Thyroid gland (tissue), 4 donors: ENCODE data around the gene MROH7. TPM values are rescaled to one million over a fixed set of nuclear protein-coding genes. Genes with fewer than 3 reads are reported as not detected.

Experiments used
- DNase-seq, 2 donors: peaks; one replicate each; pipeline ENCODE4 v3.0.0-alpha.2; 2019
- H3K27ac ChIP-seq, 3 donors: fragments of 200-600 bp; sonication (generic); 1 replicate in 2 of 3; 2 replicates in 1 of 3; pipeline ENCODE4 v1.5.1; 2016 to 2019; ENCODE audit warnings: mild to moderate bottlenecking in 1 of 3, moderate library complexity in 1 of 3
- H3K27me3 ChIP-seq: fragments of 200-600 bp; sonication (generic); one replicate; pipeline ENCODE4 v1.5.1; 2019
- H3K36me3 ChIP-seq, 2 donors: fragments of 200-600 bp; sonication (generic); one replicate each; pipeline ENCODE4 v1.5.1; 2016 to 2019
- H3K4me1 ChIP-seq, 2 donors: fragments of 200-600 bp; sonication (generic); one replicate each; pipeline ENCODE4 v1.5.1; 2017 to 2019
- H3K4me3 ChIP-seq, 3 donors: fragments of 200-600 bp; sonication (generic); replicated peaks in 1 of 3; 1 replicate in 2 of 3; 2 replicates in 1 of 3; pipeline ENCODE4 v1.5.1; 2016; ENCODE audit warnings: mild to moderate bottlenecking in 1 of 3
- H3K9me3 ChIP-seq: fragments of 200-600 bp; sonication (generic); one replicate; pipeline ENCODE4 v1.5.1; 2017
- CTCF ChIP-seq, 6 experiments: fragments of 200-600 bp in 3 of 6; fragments of 450-650 bp in 3 of 6; sonication (generic) in 3 of 6; IDR thresholded peaks; one replicate each; pipeline ENCODE4 v1.5.1; 2016 to 2019; ENCODE audit warnings: antibody characterized with exemption in 6 of 6, mild to moderate bottlenecking in 2 of 6, inconsistent platforms in 1 of 6, moderate library complexity in 1 of 6
- POLR2A ChIP-seq, 2 donors: fragments of 450-650 bp; IDR thresholded peaks; one replicate each; pipeline ENCODE4 v1.6.1; 2017; ENCODE audit warnings: antibody characterized with exemption in 2 of 2, mild to moderate bottlenecking in 2 of 2, moderate library complexity in 1 of 2
- WGBS, 2 donors: methylation state at CpG; one replicate each; pipeline ENCODE4 v1.1.5; 2017; 5-methylcytosine and 5-hydroxymethylcytosine counted together
- intact Hi-C: fragments of 100-400 bp; cut with DNase I; formaldehyde crosslinking; loops from one replicate; pipeline ENCODE4 v1.15.1; 2023
- total RNA-seq, 4 donors: library from RNA; depleted of rRNA; stranded (reverse); fragments of >200 nt; gene quantifications; one replicate each; pipeline ENCODE4 v1.2.3, GENCODE V29; 2016

The MROH7 gene
- total RNA-seq, 4 donors from 2014 or later: 16.7 to 24.1 (median 20.8) TPM

DNA sequence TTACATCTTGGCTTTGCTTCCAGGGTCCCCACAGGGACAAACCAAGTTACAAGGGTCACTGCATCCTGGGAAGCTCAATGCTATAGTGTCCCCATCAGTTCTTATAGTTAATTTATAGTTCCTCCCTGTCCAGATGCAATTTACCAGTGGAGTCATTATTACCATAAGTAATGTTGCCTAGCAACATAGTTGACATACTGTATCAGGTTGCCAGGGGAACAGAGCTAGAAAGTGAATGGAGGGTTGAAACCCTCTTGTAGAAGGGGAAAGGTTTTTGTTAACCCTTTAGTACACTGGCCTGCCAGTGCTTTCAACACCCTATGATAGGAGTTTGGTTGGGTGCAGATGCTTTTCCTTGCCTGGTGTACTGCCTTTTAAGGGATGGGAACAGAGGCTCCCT is 39.8 kb downstream of the MROH7 start:
- no peaks in the 10 kb centered on the region for H3K4me1 ChIP-seq
- DNase-seq: no peak
- no peak overlapping the region for H3K27ac ChIP-seq
- intact Hi-C loops: no loop called here
- TF ChIP-seq CTCF (IDR thresholded peaks at IDR 0.05) (no peak), POLR2A (IDR thresholded peaks at IDR 0.05) (no peak)
- no peak overlapping the region for H3K4me3 ChIP-seq
- H3K27me3 ChIP-seq: no peaks in the 10 kb centered on the region
- H3K9me3 ChIP-seq: no peaks in the 10 kb centered on the region
- H3K36me3 ChIP-seq: peaks cover 0 to 3% of the 10 kb centered on the region in 2 donors

DNA sequence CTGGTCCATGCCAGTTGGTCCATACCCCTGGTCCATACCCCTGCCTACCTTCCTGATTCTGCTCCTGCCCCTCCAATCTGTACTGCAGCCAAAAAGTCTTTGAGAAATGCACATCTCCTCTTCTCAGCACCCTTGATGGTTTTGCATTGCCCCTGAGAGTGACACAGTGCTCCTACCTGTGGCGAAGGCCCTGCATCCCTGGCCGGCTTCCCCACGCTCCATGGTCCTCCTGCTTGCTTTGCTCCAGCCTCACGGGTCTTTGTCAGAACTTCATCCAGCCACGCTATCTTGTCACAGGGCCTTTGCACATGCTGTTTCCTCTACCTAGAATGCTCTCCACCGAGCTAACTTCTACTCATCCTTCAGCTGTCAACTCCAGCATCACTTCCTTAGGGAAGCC is 41.9 kb downstream of the MROH7 start:
- H3K9me3 ChIP-seq: no peaks in the 10 kb centered on the region
- no peak overlapping the region for H3K27ac ChIP-seq
- no peak overlapping the region for H3K4me3 ChIP-seq
- H3K27me3 ChIP-seq: no peaks in the 10 kb centered on the region
- intact Hi-C loops: no loop called here
- TF ChIP-seq POLR2A (IDR thresholded peaks at IDR 0.05): no peak
- no peak for TF ChIP-seq CTCF (IDR thresholded peaks at IDR 0.05)
- 88 to 97% methylated on average over 6 of the region's 6 CpGs for WGBS, 2 donors
- DNase-seq: no peak
- no peaks in the 10 kb centered on the region for H3K4me1 ChIP-seq
- H3K36me3 ChIP-seq: peaks cover 0 to 3% of the 10 kb centered on the region in 2 donors

GRCh38 chr1:54685335-54685905 is 43.8 kb downstream of the MROH7 start:
- TF ChIP-seq CTCF (IDR thresholded peaks at IDR 0.05) (no peak), POLR2A (IDR thresholded peaks at IDR 0.05) (no peak)
- Histone ChIP-seq H3K4me3 (no peak overlapping the region), H3K27me3 (no peaks in the 10 kb centered on the region), H3K36me3 (peaks cover 0 to 3% of the 10 kb centered on the region in 2 donors), H3K4me1 (no peaks in the 10 kb centered on the region), H3K9me3 (no peaks in the 10 kb centered on the region), H3K27ac (no peak overlapping the region)
- DNase-seq: no peak
- intact Hi-C loops: no loop called here
- WGBS, 2 donors: 93 to 98% methylated on average over 4 of the region's 4 CpGs

DNA sequence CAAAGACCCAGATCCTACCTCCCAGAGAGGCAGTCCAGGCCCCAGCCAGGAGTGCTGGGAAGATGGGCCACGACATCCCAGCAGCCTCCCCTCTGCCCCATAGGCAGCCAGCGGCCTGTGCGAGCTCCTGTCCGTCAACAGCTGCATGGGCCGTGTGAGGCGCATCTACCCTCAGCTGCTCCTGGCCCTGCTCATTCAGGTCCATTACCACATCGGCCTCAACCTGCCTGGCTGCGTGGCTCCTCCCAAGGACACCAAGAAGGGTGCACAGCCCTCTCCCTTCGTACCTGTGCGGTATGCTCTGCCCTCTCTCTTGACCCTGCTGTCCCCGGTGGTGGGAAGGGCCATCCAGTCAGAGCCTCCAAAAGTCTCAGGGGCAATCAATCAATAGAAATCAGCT is 44.6 kb downstream of the MROH7 start:
- H3K36me3 ChIP-seq: peaks cover 0 to 3% of the 10 kb centered on the region in 2 donors
- TF ChIP-seq POLR2A (IDR thresholded peaks at IDR 0.05): no peak
- TF ChIP-seq CTCF (IDR thresholded peaks at IDR 0.05): no peak
- no peak for DNase-seq
- 85 to 91% methylated on average over 8 to 11 of the region's 11 CpGs for WGBS, 2 donors
- no peak overlapping the region for H3K4me3 ChIP-seq
- H3K9me3 ChIP-seq: no peaks in the 10 kb centered on the region
- no peaks in the 10 kb centered on the region for H3K4me1 ChIP-seq
- intact Hi-C loops: no loop called here
- no peak overlapping the region for H3K27ac ChIP-seq
- H3K27me3 ChIP-seq: no peaks in the 10 kb centered on the region

DNA sequence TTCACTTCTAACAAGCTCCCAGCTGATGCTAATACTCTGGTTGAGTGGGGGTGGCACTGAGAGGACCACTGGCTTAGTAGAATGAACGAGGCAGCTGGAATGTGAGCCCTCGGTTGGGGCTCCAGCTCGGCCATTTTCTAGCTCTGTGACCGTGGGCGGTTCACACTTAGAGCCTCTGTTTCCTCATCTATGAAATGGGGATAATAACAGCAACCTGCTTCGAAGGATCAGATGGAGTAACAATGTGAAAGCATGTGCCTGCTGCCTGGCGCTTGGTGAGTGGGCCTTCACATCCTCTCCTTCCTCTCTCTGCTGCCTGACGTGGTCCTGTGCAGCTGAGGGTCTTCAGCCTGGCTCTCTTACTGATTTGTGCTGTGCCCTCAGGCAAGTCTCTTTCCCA is 53.2 kb downstream of the MROH7 start:
- Histone ChIP-seq H3K9me3 (no peaks in the 10 kb centered on the region), H3K4me1 (no peaks in the 10 kb centered on the region), H3K27ac (no peak overlapping the region), H3K4me3 (no peak overlapping the region), H3K36me3 (no peaks in the 10 kb centered on the region), H3K27me3 (no peaks in the 10 kb centered on the region)
- 83 to 85% methylated on average over 4 to 8 of the region's 8 CpGs for WGBS, 2 donors
- no peak for DNase-seq
- TF ChIP-seq POLR2A (IDR thresholded peaks at IDR 0.05): no peak
- no peak for TF ChIP-seq CTCF (IDR thresholded peaks at IDR 0.05)
- intact Hi-C loops: no loop called here
